Pancreas (tissue), 10 donors: ENCODE results near the gene CDKAL1. TPM values are rescaled to one million over a fixed set of nuclear protein-coding genes. Genes with fewer than 3 reads are reported as not detected.

Experiments used
- ATAC-seq, 4 donors: fragments of 200-7000 bp; cut with Tn5 transposase; one replicate each; pipeline versions ENCODE4 v1.8.0 to v1.9.1; 2020; ENCODE audit warnings: mild to moderate bottlenecking in 4 of 4, moderate library complexity in 4 of 4
- DNase-seq, 6 donors: peaks; one replicate each; pipeline ENCODE4 v3.0.0-alpha.2; 2020
- FAIRE-seq: peaks from 2 replicates; lab custom pipeline; 2012; peaks lifted over from hg19 to GRCh38; lab: Jason Lieb, UNC
- H3K27ac ChIP-seq, 4 donors: fragments of 200-600 bp; sonication (generic); 1 replicate in 3 of 4; 2 replicates in 1 of 4; pipeline versions ENCODE4 v1.5.0 to v1.8.0; 2020
- H3K27me3 ChIP-seq, 4 donors: fragments of 200-600 bp; one replicate each; pipeline ENCODE4 v1.8.0; 2021
- H3K36me3 ChIP-seq, 3 donors: fragments of 200-600 bp; sonication (generic) in 1 of 3; one replicate each; pipeline versions ENCODE4 v1.5.0 to v1.8.0; 2020 to 2021
- H3K4me1 ChIP-seq, 3 donors: fragments of 200-600 bp; one replicate each; pipeline ENCODE4 v1.8.0; 2021
- H3K4me3 ChIP-seq, 4 donors: fragments of 200-600 bp; sonication (generic) in 2 of 4; one replicate each; pipeline versions ENCODE4 v1.5.0 to v1.8.0; 2020 to 2021
- H3K9me3 ChIP-seq, 4 donors: fragments of 200-600 bp; one replicate each; pipeline ENCODE4 v1.8.0; 2021
- WGBS, 2 donors: extraction: QIAGEN DNeasy Blood & Tissue Kit; methylation state at CpG; one replicate each; pipeline ENCODE4 v1.1.7; 2013; 5-methylcytosine and 5-hydroxymethylcytosine counted together
- intact Hi-C, 3 donors: fragments of 100-400 bp; cut with DNase I; formaldehyde crosslinking; loops; one replicate each; pipeline versions ENCODE4 v1.11.1 to v1.14.2; 2022
- polyA plus RNA-seq, 2 donors: library from polyadenylated mRNA; stranded (reverse); fragments of 200-250 nt; gene quantifications; one replicate each; pipeline ENCODE4 v1.2.3, GENCODE V29; 2013
- total RNA-seq, 6 donors: library from RNA; stranded (reverse); fragmentation: NEBNext Ultra II Directional in 4 of 6; extraction: Animal tissue kit (Norgen Biotek cat#: 25700) in 4 of 6; gene quantifications; one replicate each; pipeline versions ENCODE4 v1.2.1 to v1.2.4, GENCODE V29; 2021 to 2023
- TF ChIP-seq, protein P1 (sequence below), 4 donors: fragments of 200-600 bp; sonication (generic) in 3 of 4; IDR thresholded peaks; one replicate each; pipeline versions ENCODE4 v1.5.0 to v1.8.0; 2021; ENCODE audit warnings: antibody characterized with exemption in 4 of 4
- donor health status: healthy with polysubstance abuse.
- donor health status: DM: no; HTN: no; CAD: no; lungs with moderate emphysema.
- donor health status: DM: no; HTN: no; CAD: no.
- donor health status: control.
- donor health status: control.
- donor health status: Bipolar disorder and iron deficiency.
- donor health status: DM: yes; HTN: yes; CAD: no.
- donor health status: DM: no; HTN: no; CAD: no.
- donor health status: DM: no; HTN: no; CAD: no.
- donor health status: DM: yes; HTN: yes; CAD: no.

The CDKAL1 gene
- total and polyA plus RNA-seq, 8 donors = 3.3 to 11.7 (median 8.2) TPM

DNA sequence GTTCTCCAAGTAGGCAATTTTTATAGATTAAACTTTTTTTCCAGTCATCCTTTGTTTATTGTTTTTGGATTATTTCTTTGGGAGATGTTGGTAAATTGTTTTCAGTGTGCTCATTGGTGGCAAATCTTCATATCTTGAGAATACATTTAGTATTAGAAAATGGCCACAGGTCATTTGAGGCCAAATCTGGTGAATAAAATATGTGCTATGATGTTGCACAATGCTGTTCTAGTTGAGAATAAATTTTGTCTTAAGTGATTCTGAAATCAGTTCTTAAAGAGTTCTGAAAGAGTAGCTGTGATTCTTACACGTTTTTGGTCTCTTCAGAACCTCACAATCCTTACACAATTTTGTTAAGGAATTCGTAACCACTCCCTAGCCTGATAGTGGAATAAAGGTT is 20.1 kb downstream of the CDKAL1 start:
- ATAC-seq = no peak
- WGBS, 2 donors = 83 to 85% methylated on average over 2 of the region's 2 CpGs
- no peak for FAIRE-seq
- no peak for DNase-seq
- Histone ChIP-seq H3K4me3 (no peak overlapping the region), H3K9me3 (no peaks in the 10 kb centered on the region), H3K36me3 (peaks cover 0 to 11% (median 0%) of the 10 kb centered on the region in 3 donors), H3K27ac (no peak overlapping the region), H3K27me3 (no peaks in the 10 kb centered on the region), H3K4me1 (no peaks in the 10 kb centered on the region)
- TF ChIP-seq, protein P1, sequence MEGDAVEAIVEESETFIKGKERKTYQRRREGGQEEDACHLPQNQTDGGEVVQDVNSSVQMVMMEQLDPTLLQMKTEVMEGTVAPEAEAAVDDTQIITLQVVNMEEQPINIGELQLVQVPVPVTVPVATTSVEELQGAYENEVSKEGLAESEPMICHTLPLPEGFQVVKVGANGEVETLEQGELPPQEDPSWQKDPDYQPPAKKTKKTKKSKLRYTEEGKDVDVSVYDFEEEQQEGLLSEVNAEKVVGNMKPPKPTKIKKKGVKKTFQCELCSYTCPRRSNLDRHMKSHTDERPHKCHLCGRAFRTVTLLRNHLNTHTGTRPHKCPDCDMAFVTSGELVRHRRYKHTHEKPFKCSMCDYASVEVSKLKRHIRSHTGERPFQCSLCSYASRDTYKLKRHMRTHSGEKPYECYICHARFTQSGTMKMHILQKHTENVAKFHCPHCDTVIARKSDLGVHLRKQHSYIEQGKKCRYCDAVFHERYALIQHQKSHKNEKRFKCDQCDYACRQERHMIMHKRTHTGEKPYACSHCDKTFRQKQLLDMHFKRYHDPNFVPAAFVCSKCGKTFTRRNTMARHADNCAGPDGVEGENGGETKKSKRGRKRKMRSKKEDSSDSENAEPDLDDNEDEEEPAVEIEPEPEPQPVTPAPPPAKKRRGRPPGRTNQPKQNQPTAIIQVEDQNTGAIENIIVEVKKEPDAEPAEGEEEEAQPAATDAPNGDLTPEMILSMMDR (IDR thresholded peaks at IDR 0.05) = no peak
- intact Hi-C loops = no loop called here

DNA sequence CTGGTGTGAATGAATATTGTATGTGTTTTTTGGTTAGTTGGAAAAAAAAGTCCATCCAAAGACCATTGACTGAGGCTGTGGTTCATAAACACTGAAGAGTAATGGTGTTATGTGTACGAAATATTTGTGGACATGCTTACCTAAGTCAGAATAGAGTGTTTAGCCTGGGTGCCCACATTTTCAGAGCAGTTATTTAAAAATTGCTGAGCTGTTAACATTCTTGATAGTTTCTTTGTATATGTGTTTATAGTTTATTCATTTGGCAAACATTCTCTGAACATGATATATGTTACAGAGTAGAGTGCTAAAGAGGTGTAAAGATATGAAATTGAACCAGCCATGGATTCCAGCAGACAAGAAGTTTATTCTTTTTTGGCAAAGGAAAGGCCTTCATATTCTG is 20.6 kb downstream of the CDKAL1 start:
- DNase-seq (no peak), FAIRE-seq (no peak), ATAC-seq (no peak)
- intact Hi-C loops = no loop called here
- WGBS, 2 donors = 95 to 100% methylated on average over 1 of the region's 1 CpG
- Histone ChIP-seq H3K36me3 (peaks cover 0 to 6% (median 0%) of the 10 kb centered on the region in 3 donors), H3K27me3 (no peaks in the 10 kb centered on the region), H3K27ac (no peak overlapping the region), H3K4me1 (no peaks in the 10 kb centered on the region), H3K4me3 (no peak overlapping the region), H3K9me3 (no peaks in the 10 kb centered on the region)
- TF ChIP-seq, protein P1 (IDR thresholded peaks at IDR 0.05) = no peak

DNA sequence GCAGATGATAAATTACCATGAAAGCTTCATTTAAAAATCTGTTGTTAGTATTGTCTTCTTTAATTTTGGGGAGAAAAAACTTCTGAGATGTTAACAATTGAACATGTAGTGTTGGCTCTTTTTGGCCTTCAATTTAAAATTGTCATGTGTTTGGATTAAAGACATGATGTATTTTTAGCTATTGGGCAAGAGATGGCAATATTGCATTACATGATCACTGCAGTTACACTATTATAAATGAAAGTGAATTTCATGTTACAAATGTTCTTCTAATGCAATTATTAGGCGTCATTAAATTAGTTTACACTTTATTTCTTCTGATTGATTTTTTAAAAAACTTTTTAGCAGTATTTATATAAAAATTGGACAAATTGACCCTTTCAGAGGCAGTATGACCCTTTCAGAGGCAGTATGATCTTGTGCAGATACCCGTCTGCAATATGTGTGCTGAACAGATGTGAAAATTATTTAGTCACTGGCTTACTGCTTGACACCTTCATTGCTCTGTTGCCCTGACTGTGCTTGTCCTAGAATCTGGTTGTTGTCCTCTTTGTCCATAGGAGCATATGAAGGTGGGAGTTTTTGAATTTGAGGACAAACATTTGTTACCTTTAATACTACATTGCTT is 25.8 kb downstream of the CDKAL1 start:
- Histone ChIP-seq H3K27me3 (no peaks in the 10 kb centered on the region), H3K27ac (no peak overlapping the region), H3K9me3 (no peaks in the 10 kb centered on the region), H3K4me1 (no peaks in the 10 kb centered on the region), H3K4me3 (no peak overlapping the region), H3K36me3 (no peaks in the 10 kb centered on the region)
- no peak for DNase-seq
- FAIRE-seq = no peak
- 61 to 68% methylated on average over 2 of the region's 2 CpGs for WGBS, 2 donors
- intact Hi-C loops = no loop called here
- peak in 3 of 4 donors; percentile 32 to 47 (median 37) for ATAC-seq
- TF ChIP-seq, protein P1 (IDR thresholded peaks at IDR 0.05) = no peak

DNA sequence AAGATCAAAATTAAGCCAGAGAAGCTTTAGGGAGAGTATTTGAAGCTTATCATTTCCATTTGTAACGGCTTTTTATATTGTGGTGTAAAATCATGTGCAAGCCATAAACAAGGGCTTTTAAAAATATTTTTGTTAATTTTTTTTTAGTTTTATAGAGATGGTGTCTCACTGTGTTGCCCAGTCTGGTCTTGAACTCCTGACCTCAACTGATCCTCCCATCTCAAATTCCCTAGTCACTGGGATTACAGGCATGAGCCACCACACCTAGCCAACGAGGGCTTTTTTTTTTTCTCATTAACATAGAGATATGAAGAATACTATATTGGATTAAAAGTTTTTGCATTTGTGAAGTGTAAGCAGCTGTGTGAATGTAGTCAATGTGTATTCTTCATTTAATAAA is 29.1 kb downstream of the CDKAL1 start:
- no peaks in the 10 kb centered on the region for H3K36me3 ChIP-seq
- intact Hi-C loops = no loop called here
- no peak for ATAC-seq
- TF ChIP-seq, protein P1 (IDR thresholded peaks at IDR 0.05) = no peak
- H3K4me1 ChIP-seq = no peaks in the 10 kb centered on the region
- DNase-seq = no peak
- WGBS, 2 donors = 91 to 93% methylated on average over 2 of the region's 2 CpGs
- H3K4me3 ChIP-seq = no peak overlapping the region
- no peak overlapping the region for H3K27ac ChIP-seq
- no peaks in the 10 kb centered on the region for H3K27me3 ChIP-seq
- no peaks in the 10 kb centered on the region for H3K9me3 ChIP-seq
- no peak for FAIRE-seq

DNA sequence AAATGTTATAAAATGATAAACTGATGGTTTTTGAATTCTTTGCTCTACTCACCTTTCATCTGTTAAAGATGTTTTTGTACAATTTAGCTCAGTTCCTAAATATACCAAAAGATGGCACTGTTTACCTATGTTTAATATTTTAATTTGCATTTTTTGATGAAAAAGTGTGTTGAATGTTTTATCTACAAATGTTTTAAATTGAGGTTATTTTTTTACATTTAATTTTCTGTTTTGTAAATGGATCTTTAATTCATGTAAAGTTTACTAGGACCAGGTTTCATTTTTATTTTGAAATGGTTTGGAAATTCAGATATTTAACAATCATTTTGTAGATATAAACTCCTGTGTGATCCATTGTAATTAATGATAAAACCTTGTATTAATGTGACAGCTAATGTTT is 30.0 kb downstream of the CDKAL1 start:
- DNase-seq = no peak
- Histone ChIP-seq H3K36me3 (no peaks in the 10 kb centered on the region), H3K9me3 (no peaks in the 10 kb centered on the region), H3K4me3 (no peak overlapping the region), H3K27ac (no peak overlapping the region), H3K4me1 (no peaks in the 10 kb centered on the region), H3K27me3 (no peaks in the 10 kb centered on the region)
- ATAC-seq = peak in 3 of 4 donors; percentile 53 to 66 (median 56)
- FAIRE-seq = peak; percentile 98
- intact Hi-C loops = no loop called here
- TF ChIP-seq, protein P1 (IDR thresholded peaks at IDR 0.05) = peak; percentile 27 to 64 (median 46)
